ENCODE measurements around the gene ULK4. TPM values are rescaled to one million over a fixed set of nuclear protein-coding genes. Genes with fewer than 3 reads are reported as not detected.

Gene ULK4
- total RNA-seq, 1 experiment from 2014 or later, result 6.3 TPM

DNA sequence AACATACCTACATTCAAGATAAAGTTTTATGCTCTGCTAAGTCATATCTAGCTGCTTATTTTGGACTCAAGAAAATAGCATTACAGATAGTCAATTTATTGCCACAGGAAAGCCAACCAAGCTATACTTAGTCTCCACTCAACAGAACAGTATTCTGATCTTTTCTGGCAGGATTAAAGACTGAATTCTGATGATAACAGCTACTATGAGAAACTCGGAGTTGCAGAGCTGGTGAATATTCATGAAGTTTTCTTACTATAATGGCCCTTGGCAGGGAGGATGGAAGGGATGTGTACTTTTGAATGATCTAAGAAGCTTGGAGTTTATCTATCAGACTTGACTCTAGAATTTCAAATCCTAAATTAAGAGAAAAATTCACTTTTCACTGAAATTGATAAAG, 524.9 kb downstream of the ULK4 start:
- Histone ChIP-seq H3K9ac (ENCODE audit: low read length) (no peak overlapping the region), H3K4me3 (replicated peaks in 1 of 2; ENCODE audit: low read depth in 1 of 2, low read length in 2 of 2) (no peak overlapping the region), H3K27me3 (ENCODE audit: insufficient read depth, low read length) (no peaks in the 10 kb centered on the region), H3K36me3 (ENCODE audit: control insufficient read depth in 1 of 2, insufficient read depth in 2 of 2, low read length in 2 of 2) (no peaks in the 10 kb centered on the region), H3K27ac (ENCODE audit: low read depth, low read length) (no peak overlapping the region), H3K4me2 (ENCODE audit: low read length) (no peak overlapping the region), H3K4me1 (ENCODE audit: control insufficient read depth in 1 of 2, insufficient read depth in 2 of 2, low read length in 2 of 2) (no peaks in the 10 kb centered on the region), H3K79me2 (ENCODE audit: insufficient read depth, low read length) (no peaks in the 10 kb centered on the region), H2AFZ (ENCODE audit: low read depth, low read length, poor library complexity, severe bottlenecking) (no peak overlapping the region), H3K9me2 (ENCODE audit: insufficient read depth) (no peaks in the 10 kb centered on the region), H4K20me1 (ENCODE audit: insufficient read depth) (no peaks in the 10 kb centered on the region), H3K9me3 (ENCODE audit: control insufficient read depth in 1 of 2, insufficient read depth in 1 of 2, low read depth in 1 of 2, low read length in 2 of 2) (no peaks in the 10 kb centered on the region)
- no TSS peak for BruUV-seq (replicated peaks)
- CTCF ChIA-PET, result no interaction called here
- intact Hi-C loops (cut with micrococcal nuclease), result no loop called here
- ATAC-seq, result no peak
- DNase-seq (ENCODE audit: low read depth, low spot score), result no peak
- RAD21 ChIA-PET (ENCODE audit: low non-redundant PET in 1 of 2, low total read pairs in 2 of 2, uncharacterized antibody in 2 of 2, unreplicated experiment in 2 of 2), result no interaction called here
- TF ChIP-seq JUND (IDR thresholded peaks at IDR 0.05) (no peak), CBX3 (IDR thresholded peaks at IDR 0.05; ENCODE audit: low read depth) (no peak), POLR2A (IDR thresholded peaks at IDR 0.05; ENCODE audit: borderline replicate concordance, extremely low read depth, insufficient read depth, insufficient read length) (no peak), ATF3 (IDR thresholded peaks at IDR 0.05) (no peak), SRF (IDR thresholded peaks at IDR 0.05; ENCODE audit: low read depth) (no peak), ELF1 (IDR thresholded peaks at IDR 0.05; ENCODE audit: borderline replicate concordance, low read depth) (no peak), EGR1 (IDR thresholded peaks at IDR 0.05; ENCODE audit: low read depth) (no peak), SIN3A (IDR thresholded peaks at IDR 0.05; ENCODE audit: low read depth) (no peak), EZH2 (IDR thresholded peaks at IDR 0.05) (no peak), REST (IDR thresholded peaks at IDR 0.05; ENCODE audit: low read depth) (no peak)
- POLR2A ChIA-PET, result no interaction called here
